Lung (tissue), 12 donors: Measurements from ENCODE around the gene HNRNPUL1. TPM values are rescaled to one million over a fixed set of nuclear protein-coding genes. Genes with fewer than 3 reads are reported as not detected.

ENCODE experiments used
- ATAC-seq: fragments of 200-7000 bp; cut with Tn5 transposase; one replicate; pipeline ENCODE4 v1.9.1; 2020; ENCODE audit warnings: moderate number of reproducible peaks; ENCODE audit not compliant: insufficient read depth, low FRiP score
- DNase-seq, 3 donors: peaks; one replicate each; pipeline ENCODE4 v3.0.0-alpha.2; 2013 to 2017
- H3K27ac ChIP-seq, 2 donors: one replicate each; pipeline ENCODE4 v1.5.1; 2013; ENCODE audit warnings: mild to moderate bottlenecking in 2 of 2, moderate library complexity in 2 of 2, control low read depth in 1 of 2, inconsistent platforms in 1 of 2, low read depth in 1 of 2, low read length in 1 of 2
- H3K27me3 ChIP-seq, 3 donors: one replicate each; pipeline ENCODE4 v1.5.1; 2013; ENCODE audit warnings: low read length in 2 of 3; ENCODE audit not compliant: control insufficient read depth in 3 of 3, insufficient read depth in 3 of 3
- H3K36me3 ChIP-seq, 4 donors: one replicate each; pipeline ENCODE4 v1.5.1; 2013; ENCODE audit warnings: low read length in 4 of 4, mild to moderate bottlenecking in 1 of 4, moderate library complexity in 1 of 4; ENCODE audit not compliant: control insufficient read depth in 4 of 4, insufficient read depth in 4 of 4
- H3K4me1 ChIP-seq, 5 donors: one replicate each; pipeline ENCODE4 v1.5.1; 2013; ENCODE audit warnings: low read length in 5 of 5, mild to moderate bottlenecking in 2 of 5, moderate library complexity in 1 of 5; ENCODE audit not compliant: control insufficient read depth in 5 of 5, insufficient read depth in 5 of 5
- H3K4me3 ChIP-seq: one replicate; pipeline ENCODE4 v1.5.1; 2013; ENCODE audit warnings: mild to moderate bottlenecking, control low read depth, moderate library complexity
- H3K9ac ChIP-seq, 2 donors: one replicate each; pipeline ENCODE4 v1.5.1; 2013; ENCODE audit warnings: low read length in 2 of 2, control low read depth in 1 of 2; ENCODE audit not compliant: insufficient read depth in 1 of 2
- H3K9me3 ChIP-seq, 4 donors: one replicate each; pipeline ENCODE4 v1.5.1; 2013; ENCODE audit warnings: low read length in 3 of 4, mild to moderate bottlenecking in 1 of 4, moderate library complexity in 1 of 4; ENCODE audit not compliant: control insufficient read depth in 4 of 4, insufficient read depth in 3 of 4
- CTCF ChIP-seq: IDR thresholded peaks from 2 replicates; pipeline ENCODE4 v1.5.1; 2012; ENCODE audit warnings: mild to moderate bottlenecking; ENCODE audit errors: control extremely low read depth, extremely low read depth
- WGBS, 2 donors: extraction: QIAGEN DNeasy Blood & Tissue Kit; methylation state at CpG; one replicate each; pipeline ENCODE4 v1.1.7; 2013; 5-methylcytosine and 5-hydroxymethylcytosine counted together
- polyA plus RNA-seq, 2 donors: library from polyadenylated mRNA; stranded (reverse); fragments of 200-250 nt; gene quantifications; one replicate each; pipeline ENCODE4 v1.2.1, GENCODE V29; 2013
- total RNA-seq, 2 donors: library from RNA; depleted of rRNA in 1 of 2; stranded (reverse); fragments of >200 nt in 1 of 2; gene quantifications; one replicate each; pipeline ENCODE4 v1.2.1, GENCODE V29; 2014 to 2021
- donor health status: control.
- donor health status: control.
- donor health status: Bipolar disorder and iron deficiency.
- donor health status: healthy.
- donor health status: DM: yes; HTN: yes; CAD: no.

HNRNPUL1 gene
- total and polyA plus RNA-seq, 4 donors: 92.2 to 198 (median 144) TPM

- DNase-seq (peak in 2 of 3 donors; percentile 55 to 57), ATAC-seq (peak; percentile 74)
- Histone ChIP-seq H3K27me3 (no peaks in the 10 kb centered on the region), H3K9me3 (no peaks in the 10 kb centered on the region), H3K4me1 (peaks cover 0 to 40% (median 23%) of the 10 kb centered on the region in 5 donors), H3K36me3 (peaks cover 0 to 13% (median 0%) of the 10 kb centered on the region in 4 donors), H3K27ac (peak overlapping the region in 1 of 2 donors; percentile 91), H3K4me3 (no peak overlapping the region), H3K9ac (no peak overlapping the region)
- TF ChIP-seq CTCF: no peak
- WGBS, 2 donors: 4 to 10% methylated on average over 26 to 33 of the region's 33 CpGs
Observed at GRCh38 chr19:41327576-41328156, 63.5 kb downstream of the HNRNPUL1 start.

- H3K27me3 ChIP-seq: no peaks in the 10 kb centered on the region
- WGBS, 2 donors: 16 to 30% methylated on average over 22 of the region's 22 CpGs
- H3K4me3 ChIP-seq: no peak overlapping the region
- H3K4me1 ChIP-seq: peaks cover 0 to 40% (median 23%) of the 10 kb centered on the region in 5 donors
- TF ChIP-seq CTCF: no peak
- no peak overlapping the region for H3K9ac ChIP-seq
- peaks cover 0 to 11% (median 0%) of the 10 kb centered on the region in 4 donors for H3K36me3 ChIP-seq
- peak overlapping the region in 1 of 2 donors; percentile 91 for H3K27ac ChIP-seq
- ATAC-seq: no peak
- DNase-seq: peak; percentile 34 to 52 (median 43)
- no peaks in the 10 kb centered on the region for H3K9me3 ChIP-seq
Observed at GRCh38 chr19:41328157-41328841, 64.1 kb downstream of the HNRNPUL1 start.

- peaks cover 0 to 40% (median 23%) of the 10 kb centered on the region in 5 donors for H3K4me1 ChIP-seq
- no peak for TF ChIP-seq CTCF
- DNase-seq (no peak), ATAC-seq (no peak)
- H3K27me3 ChIP-seq: no peaks in the 10 kb centered on the region
- H3K27ac ChIP-seq: peak overlapping the region in 1 of 2 donors; percentile 91
- 0 to 48% methylated on average over 1 of the region's 1 CpG for WGBS, 2 donors
- H3K36me3 ChIP-seq: peaks cover 0 to 11% (median 0%) of the 10 kb centered on the region in 4 donors
- H3K9ac ChIP-seq: no peak overlapping the region
- H3K9me3 ChIP-seq: no peaks in the 10 kb centered on the region
- H3K4me3 ChIP-seq: no peak overlapping the region
Observed at GRCh38 chr19:41328842-41329225, 64.7 kb downstream of the HNRNPUL1 start.
